ENCODE data around the gene ABI3BP.

DNA sequence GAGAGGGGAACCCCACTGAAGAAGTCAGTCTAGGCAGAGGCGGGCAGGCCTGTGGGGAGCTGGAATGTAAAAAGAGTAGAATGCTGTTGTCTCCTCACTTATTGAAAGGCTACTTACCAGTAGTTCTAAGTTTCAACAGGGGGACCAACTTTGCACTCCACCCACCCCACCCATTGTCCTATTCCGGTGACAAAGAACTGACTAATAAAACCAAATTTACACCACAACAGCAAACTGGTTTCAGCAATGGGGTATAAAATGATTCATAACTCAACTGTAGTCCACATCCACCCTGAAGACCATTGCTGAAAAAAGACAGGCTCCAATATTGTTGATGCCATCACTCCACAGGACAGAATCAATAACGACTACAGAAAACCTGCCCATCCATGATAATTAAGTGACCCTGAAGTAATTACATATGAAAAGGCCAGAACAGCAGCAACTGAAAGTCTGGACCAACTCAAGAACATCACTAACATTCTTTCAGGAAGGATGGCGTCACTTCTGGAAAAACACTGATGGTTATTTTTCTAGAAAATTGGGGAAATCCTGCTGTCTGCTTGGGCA lies 80.2 kb downstream of the ABI3BP start:
- TF ChIP-seq, protein P1, sequence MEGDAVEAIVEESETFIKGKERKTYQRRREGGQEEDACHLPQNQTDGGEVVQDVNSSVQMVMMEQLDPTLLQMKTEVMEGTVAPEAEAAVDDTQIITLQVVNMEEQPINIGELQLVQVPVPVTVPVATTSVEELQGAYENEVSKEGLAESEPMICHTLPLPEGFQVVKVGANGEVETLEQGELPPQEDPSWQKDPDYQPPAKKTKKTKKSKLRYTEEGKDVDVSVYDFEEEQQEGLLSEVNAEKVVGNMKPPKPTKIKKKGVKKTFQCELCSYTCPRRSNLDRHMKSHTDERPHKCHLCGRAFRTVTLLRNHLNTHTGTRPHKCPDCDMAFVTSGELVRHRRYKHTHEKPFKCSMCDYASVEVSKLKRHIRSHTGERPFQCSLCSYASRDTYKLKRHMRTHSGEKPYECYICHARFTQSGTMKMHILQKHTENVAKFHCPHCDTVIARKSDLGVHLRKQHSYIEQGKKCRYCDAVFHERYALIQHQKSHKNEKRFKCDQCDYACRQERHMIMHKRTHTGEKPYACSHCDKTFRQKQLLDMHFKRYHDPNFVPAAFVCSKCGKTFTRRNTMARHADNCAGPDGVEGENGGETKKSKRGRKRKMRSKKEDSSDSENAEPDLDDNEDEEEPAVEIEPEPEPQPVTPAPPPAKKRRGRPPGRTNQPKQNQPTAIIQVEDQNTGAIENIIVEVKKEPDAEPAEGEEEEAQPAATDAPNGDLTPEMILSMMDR (IDR thresholded peaks at IDR 0.05; ENCODE audit: insufficient read depth, low read length, poor library complexity, severe bottlenecking) = no peak
- TF ChIP-seq EZH2phosphoT487 (conservative IDR thresholded peaks at IDR 0.05; ENCODE audit: low read length) = no peak

Data from SU-DHL-6 (cell line).